Stimulated activated CD8-positive, alpha-beta memory T cell treated with anti-CD3 and anti-CD28 coated beads, Interleukin-15, amount 100 ng/mL, for 48 hours (primary cell): ENCODE data around the gene MAML2.

ENCODE experiments used
- DNase-seq, 2 donors: peaks; one replicate each; pipeline ENCODE4 v3.0.0-alpha.2; 2020; ENCODE audit warnings: low read depth in 2 of 2

The MAML2 gene

GRCh38 chr11:96155627-96156378 is 187.2 kb downstream of the MAML2 start:
- DNase-seq: peak; percentile 63 to 69

- DNase-seq: no peak
Observed at GRCh38 chr11:96154802-96155520, 188.0 kb downstream of the MAML2 start.

- DNase-seq: no peak
Observed at GRCh38 chr11:96152623-96153022, 190.4 kb downstream of the MAML2 start.

- DNase-seq: no peak
Observed at GRCh38 chr11:96151501-96151900, 191.5 kb downstream of the MAML2 start.

- DNase-seq: no peak
Observed at GRCh38 chr11:96150609-96151008, 192.4 kb downstream of the MAML2 start.

- no peak for DNase-seq
Observed at GRCh38 chr11:96149743-96150555, 193.0 kb downstream of the MAML2 start.

GRCh38 chr11:96147906-96148486 is 195.0 kb downstream of the MAML2 start:
- DNase-seq: no peak

GRCh38 chr11:96147186-96147585 is 195.8 kb downstream of the MAML2 start:
- DNase-seq: no peak

GRCh38 chr11:96146765-96147164 is 196.2 kb downstream of the MAML2 start:
- DNase-seq: no peak

GRCh38 chr11:96145163-96145585 is 197.8 kb downstream of the MAML2 start:
- no peak for DNase-seq

GRCh38 chr11:96144553-96144952 is 198.4 kb downstream of the MAML2 start:
- DNase-seq: no peak

- DNase-seq: no peak
Observed at GRCh38 chr11:96143041-96143521, 199.9 kb downstream of the MAML2 start.

- DNase-seq: no peak
Observed at GRCh38 chr11:96141626-96142025, 201.4 kb downstream of the MAML2 start.

- no peak for DNase-seq
Observed at GRCh38 chr11:96139691-96140090, 203.3 kb downstream of the MAML2 start.

GRCh38 chr11:96137373-96137772 is 205.6 kb downstream of the MAML2 start:
- no peak for DNase-seq

- no peak for DNase-seq
Observed at GRCh38 chr11:96136613-96137298, 206.2 kb downstream of the MAML2 start.

GRCh38 chr11:96134602-96135001 is 208.4 kb downstream of the MAML2 start:
- no peak for DNase-seq

GRCh38 chr11:96132437-96132836 is 210.6 kb downstream of the MAML2 start:
- no peak for DNase-seq

GRCh38 chr11:96130061-96130620 is 212.9 kb downstream of the MAML2 start:
- DNase-seq: no peak

GRCh38 chr11:96127596-96127959 is 215.4 kb downstream of the MAML2 start:
- no peak for DNase-seq
